Liver (tissue), 9 donors: ENCODE results near the gene LRP4. TPM values are rescaled to one million over a fixed set of nuclear protein-coding genes. Genes with fewer than 3 reads are reported as not detected.
"Not testable (repeated sequence)": the region's sequence is repeated elsewhere in the genome, so short reads cannot be mapped to it uniquely, and the experiment has no call there.

ENCODE experiments used
- DNase-seq: peaks from one replicate; pipeline ENCODE4 v3.0.0-alpha.2; 2017; ENCODE audit warnings: low spot score
- H3K27ac ChIP-seq, 2 donors: one replicate each; pipeline ENCODE4 v1.7.0; 2013; ENCODE audit warnings: inconsistent platforms in 2 of 2, low read length in 2 of 2, control low read depth in 1 of 2, low read depth in 1 of 2, mild to moderate bottlenecking in 1 of 2
- H3K27me3 ChIP-seq, 4 donors: one replicate each; pipeline versions ENCODE4 v1.6.1 to v1.7.0; 2013; ENCODE audit warnings: low read length in 3 of 4, inconsistent platforms in 1 of 4, mild to moderate bottlenecking in 1 of 4, moderate library complexity in 1 of 4; ENCODE audit not compliant: control insufficient read depth in 4 of 4, insufficient read depth in 4 of 4
- H3K36me3 ChIP-seq, 4 donors: one replicate each; pipeline versions ENCODE4 v1.6.1 to v1.7.0; 2013; ENCODE audit warnings: low read length in 3 of 4, mild to moderate bottlenecking in 3 of 4, low read depth in 1 of 4, moderate library complexity in 1 of 4; ENCODE audit not compliant: control insufficient read depth in 4 of 4, insufficient read depth in 3 of 4
- H3K4me1 ChIP-seq, 4 donors: one replicate each; pipeline versions ENCODE4 v1.6.1 to v1.7.0; 2013; ENCODE audit warnings: low read length in 3 of 4, mild to moderate bottlenecking in 3 of 4, moderate library complexity in 1 of 4; ENCODE audit not compliant: control insufficient read depth in 4 of 4, insufficient read depth in 4 of 4
- H3K4me3 ChIP-seq, 3 donors: one replicate each; pipeline versions ENCODE4 v1.6.1 to v1.7.0; 2013; ENCODE audit warnings: low read length in 3 of 3, control low read depth in 1 of 3, low read depth in 1 of 3, mild to moderate bottlenecking in 1 of 3
- H3K9ac ChIP-seq, 2 donors: one replicate each; pipeline ENCODE4 v1.7.0; 2013; ENCODE audit warnings: low read length in 2 of 2, mild to moderate bottlenecking in 2 of 2, moderate library complexity in 2 of 2, control low read depth in 1 of 2, low read depth in 1 of 2
- H3K9me3 ChIP-seq, 4 donors: one replicate each; pipeline versions ENCODE4 v1.6.1 to v1.7.0; 2013; ENCODE audit warnings: low read length in 3 of 4; ENCODE audit not compliant: control insufficient read depth in 4 of 4
- FOXA1 ChIP-seq: IDR thresholded peaks from 2 replicates; pipeline ENCODE4 v1.6.1; 2016; ENCODE audit warnings: antibody characterized with exemption
- FOXA2 ChIP-seq: IDR thresholded peaks from 2 replicates; pipeline ENCODE4 v1.6.1; 2016; ENCODE audit warnings: antibody characterized with exemption
- JUND ChIP-seq, 2 donors: IDR thresholded peaks; 2 replicates each; pipeline ENCODE4 v1.6.1; 2016; ENCODE audit warnings: antibody characterized with exemption in 2 of 2
- NR2F2 ChIP-seq: IDR thresholded peaks from 2 replicates; pipeline ENCODE4 v1.6.1; 2016; ENCODE audit warnings: antibody characterized with exemption
- RAD21 ChIP-seq, 2 donors: IDR thresholded peaks; 2 replicates each; pipeline ENCODE4 v1.6.1; 2016; ENCODE audit warnings: antibody characterized with exemption in 2 of 2, mild to moderate bottlenecking in 2 of 2
- SP1 ChIP-seq: IDR thresholded peaks from 2 replicates; pipeline ENCODE4 v1.6.1; 2018; ENCODE audit warnings: antibody characterized with exemption, mild to moderate bottlenecking
- TAF1 ChIP-seq: conservative IDR thresholded peaks from 2 replicates; pipeline ENCODE4 v1.6.1; 2016; ENCODE audit warnings: antibody characterized with exemption, mild to moderate bottlenecking
- whole genome bisulfite sequencing: extraction: QIAGEN DNeasy Blood & Tissue Kit; methylation state at CpG from one replicate; pipeline ENCODE4 v1.1.7; 2013; 5-methylcytosine and 5-hydroxymethylcytosine counted together
- polyA plus RNA-seq, 2 donors: library from polyadenylated mRNA; stranded (reverse) in 1 of 2; unstranded in 1 of 2; fragments of 200-250 nt in 1 of 2; fragments of >200 nt in 1 of 2; fragmentation: Nextera tagmentation in 1 of 2; extraction: Ambion mirVana in 1 of 2; gene quantifications; one replicate each; pipeline versions ENCODE4 v1.2.1 to v1.2.3, GENCODE V29; 2013 to 2015
- total RNA-seq, 2 donors: library from RNA; depleted of rRNA; stranded (reverse); fragments of >200 nt; gene quantifications; one replicate each; pipeline ENCODE4 v1.2.3, GENCODE V29; 2014
- donor health status: healthy.
- donor health status: healthy.
- donor health status: healthy.
- donor health status: healthy.
- donor health status: healthy.

The LRP4 gene
- total and polyA plus RNA-seq, 4 donors, result 0.50 to 3.1 (median 0.90) TPM

GRCh38 chr11:46930089-46930488 is 11.7 kb upstream of the LRP4 start:
- H3K4me1 ChIP-seq, result no peaks in the 10 kb centered on the region
- DNase-seq, result no peak
- H3K4me3 ChIP-seq, result no peak overlapping the region
- H3K9ac ChIP-seq, result no peak overlapping the region
- no peak overlapping the region for H3K27ac ChIP-seq
- no peak for TF ChIP-seq SP1
- TF ChIP-seq FOXA2, result no peak
- WGBS, result 88% methylated on average over 1 of the region's 1 CpG
- H3K9me3 ChIP-seq, result no peaks in the 10 kb centered on the region
- H3K27me3 ChIP-seq, result no peaks in the 10 kb centered on the region
- no peaks in the 10 kb centered on the region for H3K36me3 ChIP-seq

GRCh38 chr11:46928701-46929100 is 10.4 kb upstream of the LRP4 start:
- DNase-seq, H3K9me3 ChIP-seq, H3K27ac ChIP-seq, H3K4me3 ChIP-seq, H3K9ac ChIP-seq, H3K4me1 ChIP-seq, H3K27me3 ChIP-seq, H3K36me3 ChIP-seq: not testable (repeated sequence)
- 52% methylated on average over 1 of the region's 1 CpG for WGBS

- not testable (repeated sequence) for H3K36me3 ChIP-seq, DNase-seq, H3K27ac ChIP-seq, H3K9me3 ChIP-seq, H3K4me3 ChIP-seq, H3K4me1 ChIP-seq, H3K27me3 ChIP-seq, H3K9ac ChIP-seq
- WGBS, result 88% methylated on average over 4 of the region's 4 CpGs
Measured at GRCh38 chr11:46927928-46928327, 9.6 kb upstream of the LRP4 start.

GRCh38 chr11:46920755-46921154 is 2.4 kb upstream of the LRP4 start:
- no peaks in the 10 kb centered on the region for H3K36me3 ChIP-seq
- peaks cover 8 to 17% (median 16%) of the 10 kb centered on the region in 4 donors for H3K4me1 ChIP-seq
- no peaks in the 10 kb centered on the region for H3K27me3 ChIP-seq
- peak overlapping the region in 1 of 2 donors; percentile 20 for H3K27ac ChIP-seq
- TF ChIP-seq JUND (IDR thresholded peaks at IDR 0.05), result peak in 1 of 2 donors; percentile 25
- no peak for TF ChIP-seq NR2F2
- 83% methylated on average over 4 of the region's 4 CpGs for WGBS
- no peak overlapping the region for H3K9ac ChIP-seq
- H3K4me3 ChIP-seq, result no peak overlapping the region
- no peaks in the 10 kb centered on the region for H3K9me3 ChIP-seq
- no peak for DNase-seq

- Histone ChIP-seq H3K9me3 (no peaks in the 10 kb centered on the region), H3K36me3 (no peaks in the 10 kb centered on the region), H3K9ac (no peak overlapping the region), H3K4me3 (peak overlapping the region in 1 of 3 donors; percentile 58), H3K27me3 (no peaks in the 10 kb centered on the region), H3K4me1 (peaks cover 8 to 17% (median 16%) of the 10 kb centered on the region in 4 donors), H3K27ac (no peak overlapping the region)
- DNase-seq, result no peak
- TF ChIP-seq TAF1 (no peak), RAD21 (IDR thresholded peaks at IDR 0.05) (no peak), FOXA1 (no peak)
- 46% methylated on average over 17 of the region's 17 CpGs for WGBS
Measured at GRCh38 chr11:46918788-46919513, 601 bp upstream of the LRP4 start.
